Neural cell (in vitro differentiated cells): ENCODE measurements around the gene ZNF85. TPM values are rescaled to one million over a fixed set of nuclear protein-coding genes. Genes with fewer than 3 reads are reported as not detected.

Experiments used
- H2AFZ ChIP-seq: fragments of 200-600, 300-800 bp; sonication (generic), shearing (Covaris generic); 2 replicates; pipeline ENCODE4 v1.6.0; 2014; ENCODE audit warnings: low read depth, mild to moderate bottlenecking, antibody characterized with exemption, low read length, moderate library complexity
- H3F3A ChIP-seq: fragments of 200-600 bp; shearing (Covaris generic); 2 replicates; pipeline ENCODE4 v1.6.1; 2016; ENCODE audit warnings: mild to moderate bottlenecking, moderate library complexity, mixed read lengths, antibody characterized with exemption, low read length; ENCODE audit not compliant: insufficient read depth, poor library complexity, severe bottlenecking
- H3K27ac ChIP-seq: fragments of 200-600, 300-800 bp; sonication (generic), shearing (Covaris generic); 2 replicates; pipeline ENCODE4 v1.5.1; 2014; ENCODE audit warnings: mild to moderate bottlenecking, low read length, moderate library complexity
- H3K27me3 ChIP-seq: fragments of 300-800, 200-600 bp; sonication (generic), shearing (Covaris generic); 2 replicates; pipeline ENCODE4 v1.6.0; 2014; ENCODE audit warnings: mild to moderate bottlenecking, low read depth, low read length, moderate library complexity; ENCODE audit not compliant: insufficient read depth
- H3K36me3 ChIP-seq: fragments of 300-800, 200-600 bp; sonication (generic), shearing (Covaris generic); 2 replicates; pipeline ENCODE4 v1.5.1; 2014; ENCODE audit warnings: mild to moderate bottlenecking, antibody characterized with exemption, low read length, moderate library complexity; ENCODE audit not compliant: insufficient read depth
- H3K4me2 ChIP-seq: fragments of 300-800, 200-600 bp; sonication (generic), shearing (Covaris generic); 2 replicates; pipeline ENCODE4 v1.6.0; 2014; ENCODE audit warnings: mild to moderate bottlenecking, low read length
- H3K4me3 ChIP-seq: fragments of 300-800, 200-600 bp; sonication (generic), shearing (Covaris generic); 2 replicates; pipeline ENCODE4 v1.5.1; 2014; ENCODE audit warnings: mild to moderate bottlenecking, low read length, moderate library complexity
- H3K79me2 ChIP-seq: fragments of 200-600 bp; shearing (Covaris generic); replicated peaks from 2 replicates; pipeline ENCODE4 v1.6.0; 2014; ENCODE audit warnings: mild to moderate bottlenecking, low read length, moderate library complexity; ENCODE audit not compliant: insufficient read depth
- H3K9ac ChIP-seq: fragments of 300-800, 200-600 bp; sonication (generic), shearing (Covaris generic); 2 replicates; pipeline ENCODE4 v1.6.1; 2016; ENCODE audit warnings: mild to moderate bottlenecking, low read length, mixed read lengths
- H3K9me2 ChIP-seq: fragments of 200-600 bp; shearing (Covaris generic); 2 replicates; pipeline ENCODE4 v1.6.1; 2016; ENCODE audit warnings: mild to moderate bottlenecking, low read length, mixed read lengths; ENCODE audit not compliant: insufficient read depth
- H3K9me3 ChIP-seq: fragments of 200-600, 300-800 bp; sonication (generic), shearing (Covaris generic); 2 replicates; pipeline ENCODE4 v1.6.1; 2016; ENCODE audit warnings: mild to moderate bottlenecking, mixed run types, low read length, moderate library complexity, mixed read lengths
- H4K20me1 ChIP-seq: fragments of 200-600 bp; shearing (Covaris generic); 2 replicates; pipeline ENCODE4 v1.6.1; 2016; ENCODE audit warnings: mild to moderate bottlenecking, mixed run types; ENCODE audit not compliant: insufficient read depth
- EP300 ChIP-seq: fragments of 450-650 bp; conservative IDR thresholded peaks from 2 replicates; pipeline ENCODE4 v1.6.1; 2014; ENCODE audit warnings: antibody characterized with exemption, mild to moderate bottlenecking, moderate library complexity; ENCODE audit not compliant: poor library complexity, severe bottlenecking
- EZH2 ChIP-seq: fragments of 200-600, 300-800 bp; shearing (Covaris generic), sonication (generic); IDR thresholded peaks from 2 replicates; pipeline ENCODE4 v1.6.1; 2014; ENCODE audit warnings: antibody characterized with exemption, low read length, borderline replicate concordance, mild to moderate bottlenecking; ENCODE audit not compliant: insufficient read depth, poor library complexity, severe bottlenecking
- MXI1 ChIP-seq: fragments of 450-650 bp; conservative IDR thresholded peaks from 2 replicates; pipeline ENCODE4 v1.6.1; 2014; ENCODE audit warnings: antibody characterized with exemption, mild to moderate bottlenecking; ENCODE audit not compliant: poor library complexity, severe bottlenecking
- POLR2AphosphoS5 ChIP-seq: IDR thresholded peaks from 2 replicates; pipeline ENCODE4 v1.6.1; 2012
- RAD21 ChIP-seq: fragments of 450-650 bp; conservative IDR thresholded peaks from 2 replicates; pipeline ENCODE4 v1.6.1; 2014; ENCODE audit warnings: antibody characterized with exemption, mild to moderate bottlenecking, moderate library complexity
- SMC3 ChIP-seq: fragments of 450-650 bp; conservative IDR thresholded peaks from 2 replicates; pipeline ENCODE4 v1.6.1; 2014; ENCODE audit warnings: antibody characterized with exemption, mild to moderate bottlenecking, moderate library complexity; ENCODE audit not compliant: poor library complexity
- TAF1 ChIP-seq: IDR thresholded peaks from 2 replicates; pipeline ENCODE4 v1.6.1; 2012; ENCODE audit warnings: low read depth
- polyA plus RNA-seq: library from polyadenylated mRNA; depleted of rRNA; stranded (reverse); fragments of >200 nt; gene quantifications from 2 replicates; pipeline ENCODE4 v1.2.3, GENCODE V29; 2014
- TF ChIP-seq, protein P1 (sequence below): IDR thresholded peaks from 2 replicates; pipeline ENCODE4 v1.6.1; 2012; ENCODE audit warnings: borderline replicate concordance
- TF ChIP-seq, protein P2 (sequence below): fragments of 450-650 bp; IDR thresholded peaks from 2 replicates; pipeline ENCODE4 v1.5.1; 2014; ENCODE audit warnings: antibody characterized with exemption, mild to moderate bottlenecking, moderate library complexity; ENCODE audit not compliant: poor library complexity, severe bottlenecking

Gene ZNF85
- polyA plus RNA-seq, 1 donor from 2014 or later: 18.8 TPM

DNA sequence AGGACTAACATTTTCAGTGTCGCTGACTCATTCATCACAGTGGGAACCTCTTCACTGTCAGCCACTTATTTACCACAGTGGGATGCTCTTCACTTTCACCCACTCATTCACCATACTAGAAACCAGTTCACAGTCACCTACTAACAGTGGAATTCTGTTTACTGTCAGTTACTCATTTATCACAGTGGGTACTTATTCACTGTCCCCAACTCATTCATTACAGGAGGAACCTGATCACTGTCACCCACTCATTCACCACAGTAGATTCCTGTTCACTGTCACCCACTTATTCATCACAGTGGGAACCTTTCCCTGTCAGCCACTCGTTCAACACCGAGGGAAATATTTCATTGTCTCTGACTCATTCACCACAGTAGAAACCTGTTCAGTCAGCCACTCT is 10.1 kb upstream of the ZNF85 start:
- TF ChIP-seq MXI1 (no peak), RAD21 (no peak), TAF1 (no peak)
- TF ChIP-seq, protein P1, sequence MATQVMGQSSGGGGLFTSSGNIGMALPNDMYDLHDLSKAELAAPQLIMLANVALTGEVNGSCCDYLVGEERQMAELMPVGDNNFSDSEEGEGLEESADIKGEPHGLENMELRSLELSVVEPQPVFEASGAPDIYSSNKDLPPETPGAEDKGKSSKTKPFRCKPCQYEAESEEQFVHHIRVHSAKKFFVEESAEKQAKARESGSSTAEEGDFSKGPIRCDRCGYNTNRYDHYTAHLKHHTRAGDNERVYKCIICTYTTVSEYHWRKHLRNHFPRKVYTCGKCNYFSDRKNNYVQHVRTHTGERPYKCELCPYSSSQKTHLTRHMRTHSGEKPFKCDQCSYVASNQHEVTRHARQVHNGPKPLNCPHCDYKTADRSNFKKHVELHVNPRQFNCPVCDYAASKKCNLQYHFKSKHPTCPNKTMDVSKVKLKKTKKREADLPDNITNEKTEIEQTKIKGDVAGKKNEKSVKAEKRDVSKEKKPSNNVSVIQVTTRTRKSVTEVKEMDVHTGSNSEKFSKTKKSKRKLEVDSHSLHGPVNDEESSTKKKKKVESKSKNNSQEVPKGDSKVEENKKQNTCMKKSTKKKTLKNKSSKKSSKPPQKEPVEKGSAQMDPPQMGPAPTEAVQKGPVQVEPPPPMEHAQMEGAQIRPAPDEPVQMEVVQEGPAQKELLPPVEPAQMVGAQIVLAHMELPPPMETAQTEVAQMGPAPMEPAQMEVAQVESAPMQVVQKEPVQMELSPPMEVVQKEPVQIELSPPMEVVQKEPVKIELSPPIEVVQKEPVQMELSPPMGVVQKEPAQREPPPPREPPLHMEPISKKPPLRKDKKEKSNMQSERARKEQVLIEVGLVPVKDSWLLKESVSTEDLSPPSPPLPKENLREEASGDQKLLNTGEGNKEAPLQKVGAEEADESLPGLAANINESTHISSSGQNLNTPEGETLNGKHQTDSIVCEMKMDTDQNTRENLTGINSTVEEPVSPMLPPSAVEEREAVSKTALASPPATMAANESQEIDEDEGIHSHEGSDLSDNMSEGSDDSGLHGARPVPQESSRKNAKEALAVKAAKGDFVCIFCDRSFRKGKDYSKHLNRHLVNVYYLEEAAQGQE: no peak
- H3K27ac ChIP-seq: no peak overlapping the region
- no peaks in the 10 kb centered on the region for H3K36me3 ChIP-seq
- no peaks in the 10 kb centered on the region for H4K20me1 ChIP-seq
- no peaks in the 10 kb centered on the region for H3K79me2 ChIP-seq
- H3K9ac ChIP-seq: no peak overlapping the region
- H3K9me3 ChIP-seq: peaks cover 8% of the 10 kb centered on the region
- no peaks in the 10 kb centered on the region for H3F3A ChIP-seq
- no peaks in the 10 kb centered on the region for H3K27me3 ChIP-seq
- no peak overlapping the region for H3K4me3 ChIP-seq
- no peak overlapping the region for H2AFZ ChIP-seq
- no peaks in the 10 kb centered on the region for H3K9me2 ChIP-seq
- no peak overlapping the region for H3K4me2 ChIP-seq

DNA sequence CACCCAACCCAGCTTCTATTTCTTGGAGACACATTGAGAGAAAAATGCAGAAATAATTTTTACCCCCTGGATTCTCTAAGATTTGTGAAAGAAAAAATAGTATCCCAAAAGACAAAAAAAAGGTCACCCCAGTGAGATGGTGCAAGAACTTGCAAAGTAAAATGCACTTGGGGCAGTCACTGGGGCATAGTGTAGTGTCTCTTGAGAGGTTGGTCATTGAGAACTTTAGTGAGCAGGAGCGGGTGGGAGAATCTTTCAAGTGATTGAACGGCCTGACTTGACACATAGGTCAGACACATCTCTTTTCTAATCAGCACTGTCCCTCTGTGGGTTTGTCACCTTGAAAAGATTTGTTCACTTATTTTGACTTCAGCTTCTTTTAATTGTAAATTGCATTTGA is 2.4 kb downstream of the ZNF85 start:
- Histone ChIP-seq H3K79me2 (peaks cover 37% of the 10 kb centered on the region), H3K9me3 (peaks cover 4% of the 10 kb centered on the region), H3K27me3 (no peaks in the 10 kb centered on the region)

More for the DNA sequence above, 2.4 kb downstream of the ZNF85 start:
- no peak overlapping the region for H2AFZ ChIP-seq
- no peak overlapping the region for H3K9ac ChIP-seq
- H3K4me2 ChIP-seq: no peak overlapping the region
- H3K36me3 ChIP-seq: no peaks in the 10 kb centered on the region
- H3K4me3 ChIP-seq: no peak overlapping the region
- H3K9me2 ChIP-seq: no peaks in the 10 kb centered on the region
- H3F3A ChIP-seq: no peaks in the 10 kb centered on the region
- TF ChIP-seq, protein P2, sequence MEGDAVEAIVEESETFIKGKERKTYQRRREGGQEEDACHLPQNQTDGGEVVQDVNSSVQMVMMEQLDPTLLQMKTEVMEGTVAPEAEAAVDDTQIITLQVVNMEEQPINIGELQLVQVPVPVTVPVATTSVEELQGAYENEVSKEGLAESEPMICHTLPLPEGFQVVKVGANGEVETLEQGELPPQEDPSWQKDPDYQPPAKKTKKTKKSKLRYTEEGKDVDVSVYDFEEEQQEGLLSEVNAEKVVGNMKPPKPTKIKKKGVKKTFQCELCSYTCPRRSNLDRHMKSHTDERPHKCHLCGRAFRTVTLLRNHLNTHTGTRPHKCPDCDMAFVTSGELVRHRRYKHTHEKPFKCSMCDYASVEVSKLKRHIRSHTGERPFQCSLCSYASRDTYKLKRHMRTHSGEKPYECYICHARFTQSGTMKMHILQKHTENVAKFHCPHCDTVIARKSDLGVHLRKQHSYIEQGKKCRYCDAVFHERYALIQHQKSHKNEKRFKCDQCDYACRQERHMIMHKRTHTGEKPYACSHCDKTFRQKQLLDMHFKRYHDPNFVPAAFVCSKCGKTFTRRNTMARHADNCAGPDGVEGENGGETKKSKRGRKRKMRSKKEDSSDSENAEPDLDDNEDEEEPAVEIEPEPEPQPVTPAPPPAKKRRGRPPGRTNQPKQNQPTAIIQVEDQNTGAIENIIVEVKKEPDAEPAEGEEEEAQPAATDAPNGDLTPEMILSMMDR: no peak
- TF ChIP-seq MXI1 (no peak), RAD21 (no peak), EZH2 (no peak), POLR2AphosphoS5 (no peak), SMC3 (no peak), TAF1 (no peak), EP300 (no peak)
- TF ChIP-seq, protein P1: no peak
- H3K27ac ChIP-seq: no peak overlapping the region
- H4K20me1 ChIP-seq: no peaks in the 10 kb centered on the region
